ENCODE results near the gene SLC38A11. TPM values are rescaled to one million over a fixed set of nuclear protein-coding genes. Genes with fewer than 3 reads are reported as not detected.
A peak's percentile ranks its signal among the peaks of the same experiment; 100 is the strongest.

The SLC38A11 gene
- total RNA-seq, 1 donor from 2014 or later = not detected

- H3K4me3 ChIP-seq = no peak overlapping the region
- H3K4me1 ChIP-seq = peaks cover 9% of the 10 kb centered on the region
- no peaks in the 10 kb centered on the region for H3F3A ChIP-seq (ENCODE audit: low read depth)
- TF ChIP-seq EZH2 (IDR thresholded peaks at IDR 0.05) (no peak), EZH2phosphoT487 (IDR thresholded peaks at IDR 0.05) (no peak)
- TF ChIP-seq, protein P1, sequence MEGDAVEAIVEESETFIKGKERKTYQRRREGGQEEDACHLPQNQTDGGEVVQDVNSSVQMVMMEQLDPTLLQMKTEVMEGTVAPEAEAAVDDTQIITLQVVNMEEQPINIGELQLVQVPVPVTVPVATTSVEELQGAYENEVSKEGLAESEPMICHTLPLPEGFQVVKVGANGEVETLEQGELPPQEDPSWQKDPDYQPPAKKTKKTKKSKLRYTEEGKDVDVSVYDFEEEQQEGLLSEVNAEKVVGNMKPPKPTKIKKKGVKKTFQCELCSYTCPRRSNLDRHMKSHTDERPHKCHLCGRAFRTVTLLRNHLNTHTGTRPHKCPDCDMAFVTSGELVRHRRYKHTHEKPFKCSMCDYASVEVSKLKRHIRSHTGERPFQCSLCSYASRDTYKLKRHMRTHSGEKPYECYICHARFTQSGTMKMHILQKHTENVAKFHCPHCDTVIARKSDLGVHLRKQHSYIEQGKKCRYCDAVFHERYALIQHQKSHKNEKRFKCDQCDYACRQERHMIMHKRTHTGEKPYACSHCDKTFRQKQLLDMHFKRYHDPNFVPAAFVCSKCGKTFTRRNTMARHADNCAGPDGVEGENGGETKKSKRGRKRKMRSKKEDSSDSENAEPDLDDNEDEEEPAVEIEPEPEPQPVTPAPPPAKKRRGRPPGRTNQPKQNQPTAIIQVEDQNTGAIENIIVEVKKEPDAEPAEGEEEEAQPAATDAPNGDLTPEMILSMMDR (IDR thresholded peaks at IDR 0.05) = no peak
- no peak overlapping the region for H3K27ac ChIP-seq
- H3K4me2 ChIP-seq = no peak overlapping the region
- H4K20me1 ChIP-seq (ENCODE audit: low read depth) = no peaks in the 10 kb centered on the region
- no peaks in the 10 kb centered on the region for H3K9me3 ChIP-seq (ENCODE audit: low read depth)
- no peaks in the 10 kb centered on the region for H3K27me3 ChIP-seq
- H3K36me3 ChIP-seq = no peaks in the 10 kb centered on the region
- H3K9ac ChIP-seq = no peak overlapping the region
- no peak for DNase-seq (ENCODE audit: low spot score)
- Mint-ChIP-seq H3K9me3 (no peaks in the 10 kb centered on the region), H3K36me3 (no peaks in the 10 kb centered on the region), H3K27ac (no peak overlapping the region), H3K27me3 (ENCODE audit: insufficient read depth, low read depth) (no peaks in the 10 kb centered on the region), H3K4me3 (no peak overlapping the region), H3K4me1 (peaks cover 14% of the 10 kb centered on the region)
- no peaks in the 10 kb centered on the region for H3K79me2 ChIP-seq (ENCODE audit: low read depth)
- H2AFZ ChIP-seq (replicated peaks) = no peak overlapping the region
Observed at GRCh38 chr2:164881524-164881923, 73.8 kb downstream of the SLC38A11 start.

GRCh38 chr2:164879901-164880535, 75.3 kb downstream of the SLC38A11 start:
- no peaks in the 10 kb centered on the region for H3K27me3 ChIP-seq
- Mint-ChIP-seq H3K4me3 (no peak overlapping the region), H3K27me3 (ENCODE audit: insufficient read depth, low read depth) (no peaks in the 10 kb centered on the region), H3K27ac (peak overlapping the region; percentile 50), H3K4me1 (peaks cover 14% of the 10 kb centered on the region), H3K36me3 (no peaks in the 10 kb centered on the region), H3K9me3 (no peaks in the 10 kb centered on the region)
- no peaks in the 10 kb centered on the region for H3K79me2 ChIP-seq (ENCODE audit: low read depth)
- H3K27ac ChIP-seq = no peak overlapping the region
- no peak overlapping the region for H3K4me3 ChIP-seq
- TF ChIP-seq EZH2phosphoT487 (IDR thresholded peaks at IDR 0.05) = no peak
- TF ChIP-seq, protein P1 (IDR thresholded peaks at IDR 0.05) = no peak
- no peak for TF ChIP-seq EZH2 (IDR thresholded peaks at IDR 0.05)
- no peak overlapping the region for H3K9ac ChIP-seq
- no peak overlapping the region for H3K4me2 ChIP-seq
- DNase-seq (ENCODE audit: low spot score) = no peak
- no peak overlapping the region for H2AFZ ChIP-seq (replicated peaks)
- H3F3A ChIP-seq (ENCODE audit: low read depth) = no peaks in the 10 kb centered on the region
- H3K9me3 ChIP-seq (ENCODE audit: low read depth) = no peaks in the 10 kb centered on the region
- H3K36me3 ChIP-seq = no peaks in the 10 kb centered on the region
- H4K20me1 ChIP-seq (ENCODE audit: low read depth) = no peaks in the 10 kb centered on the region
- peaks cover 12% of the 10 kb centered on the region for H3K4me1 ChIP-seq

GRCh38 chr2:164877927-164878326, 77.4 kb downstream of the SLC38A11 start:
- Mint-ChIP-seq H3K36me3 (no peaks in the 10 kb centered on the region), H3K9me3 (no peaks in the 10 kb centered on the region), H3K4me3 (no peak overlapping the region), H3K27ac (no peak overlapping the region), H3K27me3 (ENCODE audit: insufficient read depth, low read depth) (no peaks in the 10 kb centered on the region), H3K4me1 (peaks cover 14% of the 10 kb centered on the region)
- no peaks in the 10 kb centered on the region for H3K27me3 ChIP-seq
- no peaks in the 10 kb centered on the region for H4K20me1 ChIP-seq (ENCODE audit: low read depth)
- no peaks in the 10 kb centered on the region for H3K79me2 ChIP-seq (ENCODE audit: low read depth)
- H3K4me3 ChIP-seq = no peak overlapping the region
- TF ChIP-seq EZH2 (IDR thresholded peaks at IDR 0.05) (no peak), EZH2phosphoT487 (IDR thresholded peaks at IDR 0.05) (no peak)
- TF ChIP-seq, protein P1 (IDR thresholded peaks at IDR 0.05) = no peak
- peaks cover 12% of the 10 kb centered on the region for H3K4me1 ChIP-seq
- H3F3A ChIP-seq (ENCODE audit: low read depth) = no peaks in the 10 kb centered on the region
- H3K4me2 ChIP-seq = no peak overlapping the region
- no peak overlapping the region for H2AFZ ChIP-seq (replicated peaks)
- H3K36me3 ChIP-seq = no peaks in the 10 kb centered on the region
- no peaks in the 10 kb centered on the region for H3K9me3 ChIP-seq (ENCODE audit: low read depth)
- no peak overlapping the region for H3K27ac ChIP-seq
- H3K9ac ChIP-seq = no peak overlapping the region
- no peak for DNase-seq (ENCODE audit: low spot score)
